Rectal smooth muscle tissue (tissue), 1 donor: Measurements from ENCODE around the gene CYFIP1.

ENCODE experiments used
- H3K27ac ChIP-seq: one replicate; pipeline ENCODE4 v1.7.0; 2013; ENCODE audit warnings: low read depth, low read length, inconsistent platforms
- H3K27me3 ChIP-seq: one replicate; pipeline ENCODE4 v1.7.0; 2013; ENCODE audit warnings: low read length; ENCODE audit not compliant: control insufficient read depth, insufficient read depth
- H3K36me3 ChIP-seq: one replicate; pipeline ENCODE4 v1.7.0; 2013; ENCODE audit warnings: low read length; ENCODE audit not compliant: control insufficient read depth, insufficient read depth
- H3K4me1 ChIP-seq: one replicate; pipeline ENCODE4 v1.7.0; 2013; ENCODE audit warnings: low read length; ENCODE audit not compliant: control insufficient read depth, insufficient read depth
- H3K4me3 ChIP-seq: one replicate; pipeline ENCODE4 v1.7.0; 2013; ENCODE audit warnings: low read length
- H3K9ac ChIP-seq: one replicate; pipeline ENCODE4 v1.7.0; 2013; ENCODE audit warnings: low read length

CYFIP1 gene

GRCh38 chr15:22873841-22874240 lies 106.3 kb downstream of the CYFIP1 start:
- no peak overlapping the region for H3K4me3 ChIP-seq
- peaks cover 59% of the 10 kb centered on the region for H3K36me3 ChIP-seq
- H3K27me3 ChIP-seq: no peaks in the 10 kb centered on the region
- H3K9ac ChIP-seq: no peak overlapping the region
- H3K4me1 ChIP-seq: peaks cover 5% of the 10 kb centered on the region
- H3K27ac ChIP-seq: no peak overlapping the region

- Histone ChIP-seq H3K4me3 (no peak overlapping the region), H3K4me1 (peaks cover 8% of the 10 kb centered on the region), H3K9ac (no peak overlapping the region), H3K27me3 (no peaks in the 10 kb centered on the region), H3K36me3 (peaks cover 57% of the 10 kb centered on the region), H3K27ac (no peak overlapping the region)
These were observed 107.0 kb downstream of the CYFIP1 start for GRCh38 chr15:22872936-22873701.

- no peak overlapping the region for H3K27ac ChIP-seq
- peaks cover 8% of the 10 kb centered on the region for H3K4me1 ChIP-seq
- no peak overlapping the region for H3K4me3 ChIP-seq
- H3K27me3 ChIP-seq: no peaks in the 10 kb centered on the region
- H3K36me3 ChIP-seq: peaks cover 44% of the 10 kb centered on the region
- H3K9ac ChIP-seq: no peak overlapping the region
These were observed 108.6 kb downstream of the CYFIP1 start for GRCh38 chr15:22871481-22872086.

- H3K4me1 ChIP-seq: peaks cover 8% of the 10 kb centered on the region
- no peak overlapping the region for H3K9ac ChIP-seq
- no peaks in the 10 kb centered on the region for H3K27me3 ChIP-seq
- H3K4me3 ChIP-seq: no peak overlapping the region
- H3K36me3 ChIP-seq: peaks cover 52% of the 10 kb centered on the region
- H3K27ac ChIP-seq: no peak overlapping the region
These were observed 109.3 kb downstream of the CYFIP1 start for GRCh38 chr15:22870865-22871264.

GRCh38 chr15:22869856-22870255 lies 110.3 kb downstream of the CYFIP1 start:
- Histone ChIP-seq H3K27me3 (no peaks in the 10 kb centered on the region), H3K4me1 (peaks cover 8% of the 10 kb centered on the region), H3K4me3 (no peak overlapping the region), H3K27ac (no peak overlapping the region), H3K36me3 (peaks cover 48% of the 10 kb centered on the region), H3K9ac (no peak overlapping the region)

GRCh38 chr15:22868928-22869327 lies 111.2 kb downstream of the CYFIP1 start:
- Histone ChIP-seq H3K27me3 (no peaks in the 10 kb centered on the region), H3K9ac (no peak overlapping the region), H3K4me3 (no peak overlapping the region), H3K4me1 (peaks cover 8% of the 10 kb centered on the region), H3K27ac (no peak overlapping the region), H3K36me3 (peaks cover 42% of the 10 kb centered on the region)

- no peaks in the 10 kb centered on the region for H3K27me3 ChIP-seq
- H3K27ac ChIP-seq: no peak overlapping the region
- H3K9ac ChIP-seq: no peak overlapping the region
- peaks cover 8% of the 10 kb centered on the region for H3K4me1 ChIP-seq
- H3K4me3 ChIP-seq: no peak overlapping the region
- H3K36me3 ChIP-seq: peaks cover 41% of the 10 kb centered on the region
These were observed 111.7 kb downstream of the CYFIP1 start for GRCh38 chr15:22868495-22868894.

- peaks cover 35% of the 10 kb centered on the region for H3K36me3 ChIP-seq
- no peak overlapping the region for H3K4me3 ChIP-seq
- H3K27me3 ChIP-seq: no peaks in the 10 kb centered on the region
These were observed 112.3 kb downstream of the CYFIP1 start for GRCh38 chr15:22867886-22868285.

GRCh38 chr15:22866079-22866478 lies 114.1 kb downstream of the CYFIP1 start:
- H3K4me3 ChIP-seq: no peak overlapping the region

More at GRCh38 chr15:22867886-22868285, 112.3 kb downstream of the CYFIP1 start:
- H3K27ac ChIP-seq: no peak overlapping the region
- H3K9ac ChIP-seq: no peak overlapping the region
- H3K4me1 ChIP-seq: peaks cover 8% of the 10 kb centered on the region

GRCh38 chr15:22863356-22863755 lies 116.8 kb downstream of the CYFIP1 start:
- Histone ChIP-seq H3K4me3 (no peak overlapping the region), H3K36me3 (peaks cover 12% of the 10 kb centered on the region), H3K4me1 (peaks cover under 1% of the 10 kb centered on the region), H3K27ac (no peak overlapping the region), H3K9ac (no peak overlapping the region), H3K27me3 (no peaks in the 10 kb centered on the region)

More at GRCh38 chr15:22866079-22866478, 114.1 kb downstream of the CYFIP1 start:
- Histone ChIP-seq H3K9ac (no peak overlapping the region), H3K4me1 (peaks cover 8% of the 10 kb centered on the region), H3K36me3 (peaks cover 26% of the 10 kb centered on the region), H3K27me3 (no peaks in the 10 kb centered on the region), H3K27ac (no peak overlapping the region)

- no peak overlapping the region for H3K27ac ChIP-seq
- no peaks in the 10 kb centered on the region for H3K27me3 ChIP-seq
- peaks cover 7% of the 10 kb centered on the region for H3K36me3 ChIP-seq
- no peak overlapping the region for H3K4me3 ChIP-seq
- H3K9ac ChIP-seq: no peak overlapping the region
- no peaks in the 10 kb centered on the region for H3K4me1 ChIP-seq
These were observed 119.0 kb downstream of the CYFIP1 start for GRCh38 chr15:22861161-22861560.

GRCh38 chr15:22856659-22857058 lies 123.5 kb downstream of the CYFIP1 start:
- no peak overlapping the region for H3K4me3 ChIP-seq
- H3K9ac ChIP-seq: no peak overlapping the region
- H3K27ac ChIP-seq: no peak overlapping the region
- no peaks in the 10 kb centered on the region for H3K27me3 ChIP-seq
- H3K4me1 ChIP-seq: no peaks in the 10 kb centered on the region
- H3K36me3 ChIP-seq: peaks cover 16% of the 10 kb centered on the region

- Histone ChIP-seq H3K27ac (no peak overlapping the region), H3K4me3 (no peak overlapping the region), H3K4me1 (no peaks in the 10 kb centered on the region), H3K36me3 (peaks cover 16% of the 10 kb centered on the region), H3K27me3 (no peaks in the 10 kb centered on the region), H3K9ac (no peak overlapping the region)
These were observed 124.4 kb downstream of the CYFIP1 start for GRCh38 chr15:22855791-22856190.
